Upper lobe of left lung (tissue), 4 donors: Measurements from ENCODE around the gene TCF25.
A peak's percentile ranks its signal among the peaks of the same experiment; 100 is the strongest.

Experiments
- EP300 ChIP-seq, 4 donors: sonication (generic); formaldehyde crosslinking; IDR thresholded peaks; one replicate each; pipeline ENCODE4 v1.5.1; 2017; ENCODE audit warnings: antibody characterized with exemption in 4 of 4, control low read depth in 2 of 4
- POLR2A ChIP-seq, 4 donors: fragments of 450-650 bp; IDR thresholded peaks; one replicate each; pipeline ENCODE4 v1.5.1; 2016 to 2017; ENCODE audit warnings: antibody characterized with exemption in 4 of 4, mild to moderate bottlenecking in 2 of 4
- POLR2AphosphoS5 ChIP-seq, 2 donors: sonication (generic); formaldehyde crosslinking; IDR thresholded peaks; one replicate each; pipeline ENCODE4 v1.5.1; 2017; ENCODE audit warnings: antibody characterized with exemption in 2 of 2
- TF ChIP-seq, protein P1 (sequence below), 6 experiments: fragments of 450-650 bp in 4 of 6; fragments of 200-600 bp in 2 of 6; sonication (generic) in 2 of 6; IDR thresholded peaks; one replicate each; pipeline ENCODE4 v1.5.1; 2016 to 2019; ENCODE audit warnings: antibody characterized with exemption in 6 of 6

DNA sequence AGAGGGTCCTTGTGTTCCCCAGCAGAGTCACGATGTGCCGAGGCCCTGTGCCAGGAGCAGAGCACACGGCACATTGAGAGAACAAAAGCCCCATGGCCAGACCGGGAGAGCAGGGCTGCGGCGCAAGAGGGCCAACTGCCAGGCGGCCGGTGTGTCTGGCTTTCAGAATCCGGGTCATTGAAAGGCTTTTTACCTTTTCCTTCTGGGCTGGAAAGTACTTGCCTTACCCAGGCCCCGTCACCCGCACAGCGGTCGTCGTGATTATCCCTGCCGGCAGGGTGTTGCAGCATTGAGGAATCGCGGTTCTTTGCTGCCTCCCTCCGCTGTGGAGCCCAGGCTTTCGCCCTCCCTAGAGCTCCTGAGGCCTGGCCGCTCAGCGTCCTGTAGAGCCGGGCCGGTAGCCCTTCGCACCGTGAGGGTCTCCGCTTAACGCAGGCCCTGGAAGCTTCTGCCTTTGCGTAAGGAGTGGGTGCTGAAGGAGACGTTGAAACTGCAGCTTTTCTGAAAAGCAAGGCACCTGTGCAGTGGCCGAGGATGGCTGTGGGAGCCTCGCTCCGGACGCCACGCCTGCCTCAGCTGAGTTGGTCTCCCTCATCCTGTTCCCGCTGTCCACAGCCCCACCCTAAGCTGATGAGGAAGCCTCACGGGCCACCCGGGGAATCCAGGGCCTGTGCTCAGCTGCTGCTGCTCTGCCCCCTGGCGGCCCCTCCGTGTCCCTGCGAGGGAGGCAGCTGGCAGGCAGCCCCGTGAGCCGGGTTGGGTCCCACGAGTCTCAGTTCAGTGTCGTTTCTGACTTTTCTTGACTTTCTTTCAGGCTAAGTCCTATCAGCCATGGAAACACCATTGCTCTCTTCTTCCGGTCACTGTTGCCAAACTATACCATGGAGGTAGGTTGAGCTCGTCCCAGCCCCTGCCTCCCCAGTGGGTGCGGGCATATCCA, 36.7 kb downstream of the TCF25 start:
- TF ChIP-seq, protein P1, sequence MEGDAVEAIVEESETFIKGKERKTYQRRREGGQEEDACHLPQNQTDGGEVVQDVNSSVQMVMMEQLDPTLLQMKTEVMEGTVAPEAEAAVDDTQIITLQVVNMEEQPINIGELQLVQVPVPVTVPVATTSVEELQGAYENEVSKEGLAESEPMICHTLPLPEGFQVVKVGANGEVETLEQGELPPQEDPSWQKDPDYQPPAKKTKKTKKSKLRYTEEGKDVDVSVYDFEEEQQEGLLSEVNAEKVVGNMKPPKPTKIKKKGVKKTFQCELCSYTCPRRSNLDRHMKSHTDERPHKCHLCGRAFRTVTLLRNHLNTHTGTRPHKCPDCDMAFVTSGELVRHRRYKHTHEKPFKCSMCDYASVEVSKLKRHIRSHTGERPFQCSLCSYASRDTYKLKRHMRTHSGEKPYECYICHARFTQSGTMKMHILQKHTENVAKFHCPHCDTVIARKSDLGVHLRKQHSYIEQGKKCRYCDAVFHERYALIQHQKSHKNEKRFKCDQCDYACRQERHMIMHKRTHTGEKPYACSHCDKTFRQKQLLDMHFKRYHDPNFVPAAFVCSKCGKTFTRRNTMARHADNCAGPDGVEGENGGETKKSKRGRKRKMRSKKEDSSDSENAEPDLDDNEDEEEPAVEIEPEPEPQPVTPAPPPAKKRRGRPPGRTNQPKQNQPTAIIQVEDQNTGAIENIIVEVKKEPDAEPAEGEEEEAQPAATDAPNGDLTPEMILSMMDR (IDR thresholded peaks at IDR 0.05) = peak; percentile 83 to 90 (median 87)
- TF ChIP-seq POLR2AphosphoS5 (IDR thresholded peaks at IDR 0.05) = peak; percentile 35 to 40
- TF ChIP-seq EP300 (IDR thresholded peaks at IDR 0.05) = no peak
- TF ChIP-seq POLR2A (IDR thresholded peaks at IDR 0.05) = no peak
